Liver (tissue), 3 donors: Measurements from ENCODE around the gene CFAP65.

Source experiments
- EGR1 ChIP-seq, 2 donors: IDR thresholded peaks; 2 replicates each; pipeline ENCODE4 v1.6.1; 2016 to 2018; ENCODE audit warnings: antibody characterized with exemption in 2 of 2, low read depth in 2 of 2
- FOXA1 ChIP-seq: IDR thresholded peaks from 2 replicates; pipeline ENCODE4 v1.6.1; 2016; ENCODE audit warnings: antibody characterized with exemption
- JUND ChIP-seq, 2 donors: IDR thresholded peaks; 2 replicates each; pipeline ENCODE4 v1.6.1; 2016; ENCODE audit warnings: antibody characterized with exemption in 2 of 2
- SP1 ChIP-seq: IDR thresholded peaks from 2 replicates; pipeline ENCODE4 v1.6.1; 2018; ENCODE audit warnings: antibody characterized with exemption, mild to moderate bottlenecking
- TAF1 ChIP-seq: conservative IDR thresholded peaks from 2 replicates; pipeline ENCODE4 v1.6.1; 2016; ENCODE audit warnings: antibody characterized with exemption, mild to moderate bottlenecking
- TF ChIP-seq, protein P1 (sequence below): fragments of 150-350 bp; IDR thresholded peaks from 2 replicates; pipeline ENCODE4 v1.5.1; 2017; ENCODE audit warnings: improper control_type of control experiment, low read depth, low read length; ENCODE audit not compliant: missing input control
- TF ChIP-seq, protein P2 (sequence below): IDR thresholded peaks from 2 replicates; pipeline ENCODE4 v1.6.1; 2016; ENCODE audit warnings: antibody characterized with exemption
- donor health status: healthy.
- donor health status: healthy.

DNA sequence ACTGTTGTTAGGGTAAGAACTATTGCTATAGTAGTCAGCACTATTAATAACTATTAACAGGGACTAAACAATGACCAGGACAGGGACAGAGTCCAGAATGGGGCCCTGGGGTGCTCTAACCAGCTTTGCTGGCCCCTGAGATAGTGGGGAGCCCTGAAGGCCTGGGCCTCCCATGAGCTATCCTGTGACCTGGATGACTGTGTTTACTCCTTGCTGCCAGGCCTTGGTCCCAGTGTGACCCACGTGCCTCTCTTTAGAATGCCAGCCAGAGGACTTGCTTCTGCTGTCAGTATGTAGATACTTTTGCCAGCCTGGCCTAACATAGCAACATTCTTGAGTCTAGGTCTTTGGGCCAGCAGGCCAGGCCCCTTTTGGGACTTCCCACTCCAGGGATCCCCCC is 70.4 kb downstream of the CFAP65 start:
- TF ChIP-seq TAF1 (no peak), FOXA1 (no peak), JUND (IDR thresholded peaks at IDR 0.05) (no peak), SP1 (no peak), EGR1 (IDR thresholded peaks at IDR 0.05; ENCODE audit: low read depth in 2 of 2) (no peak)
- TF ChIP-seq, protein P1, sequence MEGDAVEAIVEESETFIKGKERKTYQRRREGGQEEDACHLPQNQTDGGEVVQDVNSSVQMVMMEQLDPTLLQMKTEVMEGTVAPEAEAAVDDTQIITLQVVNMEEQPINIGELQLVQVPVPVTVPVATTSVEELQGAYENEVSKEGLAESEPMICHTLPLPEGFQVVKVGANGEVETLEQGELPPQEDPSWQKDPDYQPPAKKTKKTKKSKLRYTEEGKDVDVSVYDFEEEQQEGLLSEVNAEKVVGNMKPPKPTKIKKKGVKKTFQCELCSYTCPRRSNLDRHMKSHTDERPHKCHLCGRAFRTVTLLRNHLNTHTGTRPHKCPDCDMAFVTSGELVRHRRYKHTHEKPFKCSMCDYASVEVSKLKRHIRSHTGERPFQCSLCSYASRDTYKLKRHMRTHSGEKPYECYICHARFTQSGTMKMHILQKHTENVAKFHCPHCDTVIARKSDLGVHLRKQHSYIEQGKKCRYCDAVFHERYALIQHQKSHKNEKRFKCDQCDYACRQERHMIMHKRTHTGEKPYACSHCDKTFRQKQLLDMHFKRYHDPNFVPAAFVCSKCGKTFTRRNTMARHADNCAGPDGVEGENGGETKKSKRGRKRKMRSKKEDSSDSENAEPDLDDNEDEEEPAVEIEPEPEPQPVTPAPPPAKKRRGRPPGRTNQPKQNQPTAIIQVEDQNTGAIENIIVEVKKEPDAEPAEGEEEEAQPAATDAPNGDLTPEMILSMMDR: no peak
- TF ChIP-seq, protein P2, sequence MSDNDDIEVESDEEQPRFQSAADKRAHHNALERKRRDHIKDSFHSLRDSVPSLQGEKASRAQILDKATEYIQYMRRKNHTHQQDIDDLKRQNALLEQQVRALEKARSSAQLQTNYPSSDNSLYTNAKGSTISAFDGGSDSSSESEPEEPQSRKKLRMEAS: no peak
